WERI-Rb-1 (cell line): ENCODE data around the gene KRT2.

ENCODE experiments used
- DNase-seq: peaks from one replicate; pipeline ENCODE4 v3.0.0-alpha.2; 2020
- H3K27ac ChIP-seq: fragments of 250-450 bp; sonication (Bioruptor Pico); 2 replicates; pipeline ENCODE4 v1.5.1; 2020; ENCODE audit warnings: mild to moderate bottlenecking, moderate library complexity
- H3K27me3 ChIP-seq: fragments of 250-450 bp; sonication (Bioruptor Pico); 2 replicates; pipeline ENCODE4 v1.5.1; 2021; ENCODE audit warnings: mild to moderate bottlenecking, low read depth, moderate library complexity; ENCODE audit not compliant: insufficient read depth, severe bottlenecking
- H3K36me3 ChIP-seq: fragments of 250-450 bp; sonication (Bioruptor Pico); 2 replicates; pipeline ENCODE4 v1.5.1; 2020; ENCODE audit warnings: mild to moderate bottlenecking, moderate library complexity
- H3K4me3 ChIP-seq: 2 replicates; pipeline ENCODE4 v1.5.1; 2011; ENCODE audit warnings: low read depth, mild to moderate bottlenecking, control low read depth, low read length
- H3K9me3 ChIP-seq: fragments of 250-450 bp; sonication (Bioruptor Pico); 2 replicates; pipeline ENCODE4 v1.5.1; 2021; ENCODE audit warnings: mild to moderate bottlenecking, moderate library complexity; ENCODE audit not compliant: severe bottlenecking
- TF ChIP-seq, protein P1 (sequence below): IDR thresholded peaks from 2 replicates; pipeline ENCODE4 v1.5.1; 2011; ENCODE audit warnings: low read depth, mild to moderate bottlenecking, control low read depth, inconsistent platforms, low read length

Gene KRT2

DNA sequence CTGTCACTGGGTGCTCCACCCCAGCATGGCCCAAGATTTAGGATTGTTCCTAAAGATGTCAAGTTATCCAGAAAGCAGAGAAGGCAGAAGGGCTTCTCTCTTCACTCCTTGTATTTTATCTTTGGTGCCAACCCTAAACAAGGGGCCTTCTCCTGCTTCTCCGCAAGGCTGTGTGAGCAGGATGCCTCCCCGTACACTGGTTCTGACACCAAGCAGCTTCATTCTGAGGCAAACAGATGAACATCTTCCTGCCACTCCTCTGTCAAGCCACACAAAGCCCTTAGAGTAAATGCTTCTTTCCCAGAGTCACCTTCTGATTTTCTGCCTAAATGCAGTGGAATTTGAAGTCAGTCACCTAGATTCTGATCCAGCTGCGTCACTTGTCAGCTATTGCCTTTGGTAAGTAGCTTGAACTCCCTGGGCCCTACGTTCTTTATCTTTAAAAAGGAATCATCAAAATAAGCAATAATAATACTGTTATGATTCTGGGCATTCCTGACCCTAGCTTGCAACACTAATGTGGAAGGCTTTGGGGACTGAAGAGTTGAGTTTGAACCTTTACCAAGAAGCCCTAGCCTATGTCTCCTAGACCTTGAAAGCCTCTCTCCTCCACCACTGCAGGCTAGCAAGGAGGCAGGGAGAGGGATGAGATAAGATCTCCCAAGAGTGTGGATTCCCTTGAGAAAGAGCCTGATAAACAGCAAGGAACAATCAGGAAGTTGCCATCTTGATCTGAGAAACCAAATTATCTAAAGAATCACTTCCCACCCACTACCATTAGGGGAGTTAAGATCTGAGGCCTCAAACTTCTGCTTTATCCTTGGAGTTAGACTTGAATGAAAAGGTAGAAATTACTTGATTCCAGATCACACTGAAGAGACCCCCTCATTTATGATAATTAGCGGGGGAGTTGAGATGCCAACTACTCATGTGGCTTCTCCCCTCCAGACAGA, 39.3 kb downstream of the KRT2 start:
- Histone ChIP-seq H3K36me3 (no peaks in the 10 kb centered on the region), H3K4me3 (no peak overlapping the region), H3K27me3 (peaks cover 93% of the 10 kb centered on the region), H3K27ac (no peak overlapping the region), H3K9me3 (no peaks in the 10 kb centered on the region)
- no peak for DNase-seq
- TF ChIP-seq, protein P1, sequence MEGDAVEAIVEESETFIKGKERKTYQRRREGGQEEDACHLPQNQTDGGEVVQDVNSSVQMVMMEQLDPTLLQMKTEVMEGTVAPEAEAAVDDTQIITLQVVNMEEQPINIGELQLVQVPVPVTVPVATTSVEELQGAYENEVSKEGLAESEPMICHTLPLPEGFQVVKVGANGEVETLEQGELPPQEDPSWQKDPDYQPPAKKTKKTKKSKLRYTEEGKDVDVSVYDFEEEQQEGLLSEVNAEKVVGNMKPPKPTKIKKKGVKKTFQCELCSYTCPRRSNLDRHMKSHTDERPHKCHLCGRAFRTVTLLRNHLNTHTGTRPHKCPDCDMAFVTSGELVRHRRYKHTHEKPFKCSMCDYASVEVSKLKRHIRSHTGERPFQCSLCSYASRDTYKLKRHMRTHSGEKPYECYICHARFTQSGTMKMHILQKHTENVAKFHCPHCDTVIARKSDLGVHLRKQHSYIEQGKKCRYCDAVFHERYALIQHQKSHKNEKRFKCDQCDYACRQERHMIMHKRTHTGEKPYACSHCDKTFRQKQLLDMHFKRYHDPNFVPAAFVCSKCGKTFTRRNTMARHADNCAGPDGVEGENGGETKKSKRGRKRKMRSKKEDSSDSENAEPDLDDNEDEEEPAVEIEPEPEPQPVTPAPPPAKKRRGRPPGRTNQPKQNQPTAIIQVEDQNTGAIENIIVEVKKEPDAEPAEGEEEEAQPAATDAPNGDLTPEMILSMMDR: no peak

- TF ChIP-seq, protein P1: no peak
- DNase-seq: no peak
Observed at GRCh38 chr12:52611080-52611468, 40.9 kb downstream of the KRT2 start.

GRCh38 chr12:52608826-52609630, 43.0 kb downstream of the KRT2 start:
- TF ChIP-seq, protein P1: no peak
- Histone ChIP-seq H3K27me3 (peaks cover 85% of the 10 kb centered on the region), H3K27ac (no peak overlapping the region)

More at GRCh38 chr12:52611080-52611468, 40.9 kb downstream of the KRT2 start:
- Histone ChIP-seq H3K9me3 (no peaks in the 10 kb centered on the region), H3K27ac (no peak overlapping the region), H3K4me3 (no peak overlapping the region), H3K27me3 (peaks cover 90% of the 10 kb centered on the region), H3K36me3 (no peaks in the 10 kb centered on the region)

DNA sequence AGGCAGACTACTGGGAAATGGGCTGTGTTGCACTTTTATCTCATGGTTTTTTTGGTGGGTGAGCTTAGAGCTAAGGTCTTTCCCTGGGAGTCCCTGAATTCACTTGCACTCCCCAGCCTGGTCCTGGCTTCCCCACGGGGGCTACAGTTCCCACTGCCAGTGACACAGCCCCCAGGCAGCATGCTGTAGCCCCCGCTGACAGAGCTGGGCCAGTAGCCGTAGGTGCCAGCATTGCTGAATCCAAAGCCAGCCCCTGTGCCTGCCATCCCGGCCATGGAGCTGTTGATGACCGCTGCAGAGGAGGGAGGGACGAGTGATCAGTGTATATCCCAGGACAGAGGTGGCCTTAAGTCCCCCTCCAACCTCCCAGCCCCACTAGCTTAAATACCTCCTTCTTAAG, 43.9 kb downstream of the KRT2 start:
- H3K36me3 ChIP-seq: no peaks in the 10 kb centered on the region
- no peak overlapping the region for H3K27ac ChIP-seq
- no peaks in the 10 kb centered on the region for H3K9me3 ChIP-seq
- no peak for DNase-seq
- H3K4me3 ChIP-seq: no peak overlapping the region
- TF ChIP-seq, protein P1: no peak
- peaks cover 81% of the 10 kb centered on the region for H3K27me3 ChIP-seq

More at GRCh38 chr12:52608826-52609630, 43.0 kb downstream of the KRT2 start:
- DNase-seq: no peak
- Histone ChIP-seq H3K9me3 (no peaks in the 10 kb centered on the region), H3K4me3 (no peak overlapping the region), H3K36me3 (no peaks in the 10 kb centered on the region)

DNA sequence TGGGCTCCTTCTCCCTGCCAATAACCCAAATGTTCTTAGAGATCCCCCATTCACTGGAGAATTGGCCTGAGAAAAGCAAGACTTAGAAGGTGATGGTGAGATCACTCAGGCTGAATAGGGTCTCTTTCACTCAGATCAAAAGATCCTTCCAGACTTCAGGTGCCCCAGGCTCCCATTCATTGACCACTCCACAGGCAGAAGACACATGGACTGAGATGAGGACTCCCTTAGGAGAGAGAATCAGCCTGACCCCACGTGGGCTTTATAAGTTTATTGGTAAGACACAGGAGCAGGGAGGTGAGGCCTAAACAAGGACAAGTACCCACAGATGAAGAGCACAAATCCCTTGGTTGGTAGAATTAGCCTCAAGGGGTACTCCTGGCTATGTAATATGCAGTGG, 44.7 kb downstream of the KRT2 start:
- no peaks in the 10 kb centered on the region for H3K9me3 ChIP-seq
- H3K36me3 ChIP-seq: no peaks in the 10 kb centered on the region
- DNase-seq: no peak
- TF ChIP-seq, protein P1: no peak
- no peak overlapping the region for H3K27ac ChIP-seq
- H3K27me3 ChIP-seq: peaks cover 83% of the 10 kb centered on the region
- H3K4me3 ChIP-seq: no peak overlapping the region
